A673 (cell line): ENCODE results near the gene STPG2. TPM values are rescaled to one million over a fixed set of nuclear protein-coding genes. Genes with fewer than 3 reads are reported as not detected.
A peak's percentile ranks its signal among the peaks of the same experiment; 100 is the strongest.

Experiments used
- Bru-seq: library from RNA; stranded (reverse); fragments of 400-500 nt; gene quantifications from one replicate; lab custom pipeline; 2021; lab: Mats Ljungman, UMichigan
- BruChase-seq, 2 experiments: library from RNA; stranded (reverse); fragments of 400-500 nt; gene quantifications; one replicate each; lab custom pipeline; 2021; lab: Mats Ljungman, UMichigan
- BruUV-seq: library from RNA; stranded (reverse); fragments of 400-500 nt; replicated peaks from 2 replicates; lab custom pipeline; 2021; lab: Mats Ljungman, UMichigan
- CTCF ChIA-PET: fragments of 300-600 bp; sonication (Branson Sonifier 250); formaldehyde crosslinking; loops from one replicate; lab custom pipeline; 2022; ENCODE audit warnings: antibody characterized with exemption; lab: Charles Lee
- POLR2A ChIA-PET: fragments of 300-600 bp; sonication (Branson Sonifier 250); formaldehyde crosslinking; loops from one replicate; lab custom pipeline; 2022; ENCODE audit warnings: antibody characterized with exemption; ENCODE audit not compliant: low non-redundant PET; lab: Charles Lee
- DNase-seq: peaks from one replicate; pipeline ENCODE4 v3.0.0-alpha.2; 2015; ENCODE audit warnings: low spot score
- H3K27ac ChIP-seq: fragments of 200-600 bp; sonication (generic); 2 replicates; pipeline ENCODE4 v1.5.1; 2016; ENCODE audit warnings: mixed run types, low read depth, mild to moderate bottlenecking, mixed read lengths, antibody characterized with exemption, low read length; ENCODE audit not compliant: poor library complexity, severe bottlenecking
- H3K27me3 ChIP-seq: fragments of 200-600 bp; sonication (generic); replicated peaks from 2 replicates; pipeline ENCODE4 v1.6.1; 2017; ENCODE audit warnings: mixed run types, low read depth, mild to moderate bottlenecking, mixed read lengths, antibody characterized with exemption, low read length; ENCODE audit not compliant: insufficient read depth, poor library complexity
- H3K36me3 ChIP-seq: fragments of 200-600 bp; sonication (generic); 2 replicates; pipeline ENCODE4 v1.6.1; 2016; ENCODE audit warnings: mixed run types, mild to moderate bottlenecking, mixed read lengths, antibody characterized with exemption, low read length; ENCODE audit not compliant: insufficient read depth, poor library complexity, severe bottlenecking
- H3K4me1 ChIP-seq: fragments of 200-600 bp; sonication (generic); 2 replicates; pipeline ENCODE4 v1.6.1; 2017; ENCODE audit warnings: mixed run types, mild to moderate bottlenecking, mixed read lengths, antibody characterized with exemption, low read length; ENCODE audit not compliant: insufficient read depth, poor library complexity, severe bottlenecking
- H3K4me3 ChIP-seq: fragments of 200-600 bp; sonication (generic); 2 replicates; pipeline ENCODE4 v1.5.1; 2016; ENCODE audit warnings: low read depth, mixed run types, mild to moderate bottlenecking, mixed read lengths, low read length; ENCODE audit not compliant: poor library complexity, severe bottlenecking
- H3K9me3 ChIP-seq: fragments of 200-600 bp; sonication (generic); 2 replicates; pipeline ENCODE4 v1.6.1; 2016; ENCODE audit warnings: mixed run types, low read depth, mild to moderate bottlenecking, mixed read lengths, antibody characterized with exemption, low read length; ENCODE audit not compliant: poor library complexity, severe bottlenecking
- CTCF ChIP-seq: fragments of 300-800, 200-600 bp; sonication (generic); conservative IDR thresholded peaks from 2 replicates; pipeline ENCODE4 v1.5.1; 2017; ENCODE audit warnings: low read depth, mild to moderate bottlenecking, antibody characterized with exemption, low read length, moderate library complexity, mixed read lengths
- EZH2 ChIP-seq: fragments of 200-600 bp; sonication (generic); IDR thresholded peaks from 2 replicates; pipeline ENCODE4 v1.6.1; 2017; ENCODE audit warnings: borderline replicate concordance, low read depth, mild to moderate bottlenecking, mixed read lengths, antibody characterized with exemption, low read length; ENCODE audit not compliant: poor library complexity, severe bottlenecking
- intact Hi-C: fragments of 100-400 bp; cut with micrococcal nuclease; formaldehyde crosslinking; loops from one replicate; pipeline ENCODE4 v1.10.0; 2022; ENCODE audit not compliant: unreplicated experiment
- long read RNA-seq: library from polyadenylated mRNA; stranded (forward); transcript quantifications from one replicate; pipeline ENCODE4 v2.0.0, GENCODE V29; 2022
- total RNA-seq: library from RNA; stranded (reverse); gene quantifications from 2 replicates; pipeline ENCODE4 v1.2.3, GENCODE V29; 2021

Gene STPG2
- not detected in 2 replicates for total RNA-seq
- percentile 14 among the genes with signal in this experiment for Bru-seq, nascent RNA
- BruChase-seq, experiment 1, labeled RNA remaining after a 2-hour chase, result percentile 16 among the genes with signal in this experiment
- BruChase-seq, experiment 2, labeled RNA remaining after a 6-hour chase, result percentile 16 among the genes with signal in this experiment
- long read RNA-seq, result 0 reads

GRCh38 chr4:98143001-98143899 lies at the start of gene STPG2:
Gene STPG2, minus strand, starts transcription at chr4:98143476.
- no peaks in the 10 kb centered on the region for H3K27me3 ChIP-seq
- no peaks in the 10 kb centered on the region for H3K36me3 ChIP-seq
- H3K4me3 ChIP-seq, result peak within 1 kb of the TSS; percentile 54
- peak within 1 kb of the TSS; percentile 74 for H3K27ac ChIP-seq
- TF ChIP-seq CTCF (peak; percentile 43), EZH2 (no peak)
- H3K4me1 ChIP-seq, result peaks cover 23% of the 10 kb centered on the region
- POLR2A ChIA-PET, result interaction anchor here (0.6 kb wide), 1 partner anchor 22 kb away, joined by 4 read pairs; no protein-coding TSS in a partner anchor
- CTCF ChIA-PET, result no interaction called here
- no peaks in the 10 kb centered on the region for H3K9me3 ChIP-seq
- intact Hi-C loops, result no loop called here
- DNase-seq, result peak; percentile 97
- BruUV-seq, result TSS peak; percentile 91

GRCh38 chr4:98185279-98185678 lies 42.0 kb upstream of the STPG2 start:
- H3K4me1 ChIP-seq, result no peaks in the 10 kb centered on the region
- BruUV-seq, result no TSS peak
- H3K27ac ChIP-seq, result no peak overlapping the region
- ChIA-PET CTCF (no interaction called here), POLR2A (no interaction called here)
- DNase-seq, result no peak
- TF ChIP-seq CTCF (no peak), EZH2 (no peak)
- no peaks in the 10 kb centered on the region for H3K36me3 ChIP-seq
- intact Hi-C loops, result no loop called here
- H3K9me3 ChIP-seq, result no peaks in the 10 kb centered on the region
- no peak overlapping the region for H3K4me3 ChIP-seq
- H3K27me3 ChIP-seq, result no peaks in the 10 kb centered on the region

- CTCF ChIA-PET, result no interaction called here
- TF ChIP-seq EZH2 (no peak), CTCF (no peak)
- peak; percentile 12 for DNase-seq
- Histone ChIP-seq H3K27me3 (no peaks in the 10 kb centered on the region), H3K4me3 (no peak overlapping the region), H3K9me3 (no peaks in the 10 kb centered on the region), H3K4me1 (no peaks in the 10 kb centered on the region), H3K27ac (no peak overlapping the region), H3K36me3 (no peaks in the 10 kb centered on the region)
- POLR2A ChIA-PET, result no interaction called here
- intact Hi-C loops, result no loop called here
- no TSS peak for BruUV-seq
These were observed 38.5 kb upstream of the STPG2 start for GRCh38 chr4:98181809-98182208.
